GM18526 (cell line): Measurements from ENCODE around the gene CHMP4B.

ENCODE experiments used
- POLR2A ChIP-seq: IDR thresholded peaks from 3 replicates; pipeline ENCODE4 v1.6.1; 2011; ENCODE audit not compliant: insufficient read length; ENCODE audit errors: extremely low read depth

The CHMP4B gene

DNA sequence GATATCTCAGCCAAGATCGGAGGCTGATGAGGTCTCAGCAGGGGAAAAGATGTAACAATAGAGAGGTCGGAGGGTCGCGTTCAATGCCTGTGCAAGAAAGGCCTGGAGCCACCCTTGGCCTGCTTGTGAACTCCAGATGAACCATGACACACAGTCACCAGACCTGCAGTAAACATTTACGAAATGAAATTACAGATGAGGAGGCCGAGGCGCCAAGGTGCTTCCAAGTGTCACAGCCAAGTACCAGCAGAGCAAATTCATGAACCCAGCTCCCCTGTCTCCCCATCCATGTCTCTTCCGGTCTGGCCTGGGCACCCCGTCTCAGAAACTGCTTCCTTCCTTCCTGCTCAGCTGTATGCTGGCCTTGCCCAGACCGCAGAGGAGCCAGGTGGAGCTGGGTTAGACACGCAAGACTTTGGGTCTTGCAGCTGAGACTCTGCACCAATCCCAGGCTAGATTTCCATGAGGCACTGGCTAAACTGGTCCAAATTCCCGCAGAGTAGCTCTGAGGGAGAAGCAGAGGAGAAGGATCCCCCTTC is 48.1 kb downstream of the CHMP4B start:
- no peak for TF ChIP-seq POLR2A

- TF ChIP-seq POLR2A: no peak
Measured at GRCh38 chr20:33859751-33860150, 48.6 kb downstream of the CHMP4B start.

GRCh38 chr20:33861458-33861857 is 50.3 kb downstream of the CHMP4B start:
- TF ChIP-seq POLR2A: no peak

DNA sequence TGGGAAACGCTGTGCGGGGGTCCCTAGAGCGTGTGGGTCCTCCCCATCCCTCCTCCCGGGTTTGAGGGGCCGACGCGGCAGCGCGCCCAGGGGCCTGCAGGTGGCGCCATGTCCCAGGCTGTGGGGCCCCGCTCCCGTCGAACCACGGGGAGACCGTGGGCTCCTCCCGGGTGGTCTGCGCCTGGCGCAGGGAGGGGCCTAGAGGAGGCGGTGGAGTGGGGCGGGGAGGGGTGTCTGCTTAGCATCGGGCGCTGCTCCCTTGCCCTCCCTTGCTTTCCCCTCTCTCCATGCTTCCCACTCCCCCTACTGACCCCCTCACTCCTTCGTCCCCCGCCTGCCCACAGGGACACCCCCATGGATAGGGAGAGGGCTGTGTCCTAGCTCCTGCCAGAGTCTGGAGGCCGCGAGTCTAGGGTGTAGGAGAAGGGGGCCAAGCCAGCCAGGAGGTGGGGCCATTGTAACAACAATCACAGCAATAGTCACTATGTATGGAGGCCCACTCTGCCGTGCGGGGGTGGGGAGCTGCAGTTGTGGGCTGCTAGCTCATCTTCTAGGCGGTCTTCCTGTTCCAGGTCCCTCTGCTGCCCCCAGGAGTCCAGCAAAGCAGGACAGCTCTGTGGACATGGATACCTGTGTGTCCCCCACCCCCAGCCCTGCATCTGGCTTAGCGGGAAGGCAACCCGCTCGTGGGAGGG is 51.7 kb downstream of the CHMP4B start:
- TF ChIP-seq POLR2A: no peak

GRCh38 chr20:33863440-33864323 is 52.5 kb downstream of the CHMP4B start:
- no peak for TF ChIP-seq POLR2A

GRCh38 chr20:33864324-33864963 is 53.3 kb downstream of the CHMP4B start:
- no peak for TF ChIP-seq POLR2A

- TF ChIP-seq POLR2A: no peak
Measured at GRCh38 chr20:33865761-33866370, 54.7 kb downstream of the CHMP4B start.

DNA sequence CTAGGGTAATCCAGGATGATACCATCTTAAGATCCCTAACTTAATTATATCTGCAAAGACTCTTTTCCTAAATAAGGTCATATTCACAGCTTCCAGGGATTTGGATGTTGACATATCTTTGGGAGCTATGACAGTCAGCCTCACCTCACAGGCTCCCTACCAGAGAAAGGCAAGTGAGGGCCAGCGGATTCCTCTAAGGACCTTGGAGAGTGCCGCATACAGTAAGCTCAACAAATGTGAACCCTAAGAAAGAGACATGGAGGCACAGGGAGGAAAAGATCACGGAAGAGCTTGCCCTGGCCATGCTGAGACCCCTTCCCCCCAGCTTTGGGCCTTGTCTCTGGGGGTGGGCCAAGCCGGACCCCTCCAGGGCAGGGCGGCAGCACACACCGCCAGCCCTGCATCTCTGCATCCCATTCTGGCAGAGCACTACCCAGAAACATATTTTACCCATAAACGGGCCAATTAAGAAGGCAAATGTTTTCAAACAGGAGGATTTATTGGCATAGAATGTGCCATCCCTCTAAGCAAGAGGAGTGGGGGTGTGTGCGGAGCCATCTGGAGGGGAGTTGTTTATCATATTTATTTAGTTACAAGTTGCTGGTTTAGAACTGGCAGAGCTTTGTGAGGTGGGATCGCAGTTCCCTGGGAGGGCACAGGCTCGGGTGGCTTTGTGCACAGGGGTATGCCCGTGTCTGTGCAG is 55.4 kb downstream of the CHMP4B start:
- no peak for TF ChIP-seq POLR2A

GRCh38 chr20:33868042-33868441 is 56.9 kb downstream of the CHMP4B start:
- TF ChIP-seq POLR2A: no peak

GRCh38 chr20:33868595-33868994 is 57.4 kb downstream of the CHMP4B start:
- no peak for TF ChIP-seq POLR2A

DNA sequence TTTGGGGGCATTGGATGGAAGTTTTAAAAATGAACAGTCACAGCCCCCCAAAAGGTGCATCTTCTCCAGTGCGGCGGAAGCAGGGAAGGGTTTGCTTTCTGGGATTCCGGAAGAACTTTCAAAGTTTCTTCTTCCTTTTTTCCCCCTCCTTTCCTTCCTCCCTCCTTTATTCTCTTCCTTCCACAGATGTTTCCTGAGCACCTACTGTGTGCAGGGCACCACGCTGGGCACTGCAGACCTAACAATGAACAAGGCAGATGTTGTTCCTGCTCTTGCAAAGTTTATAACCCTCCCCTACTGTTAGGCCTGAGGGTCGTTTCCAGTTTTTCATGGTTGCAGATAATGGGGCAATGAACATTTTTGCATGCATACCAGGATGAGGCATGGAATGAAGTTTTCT is 58.1 kb downstream of the CHMP4B start:
- TF ChIP-seq POLR2A: no peak

DNA sequence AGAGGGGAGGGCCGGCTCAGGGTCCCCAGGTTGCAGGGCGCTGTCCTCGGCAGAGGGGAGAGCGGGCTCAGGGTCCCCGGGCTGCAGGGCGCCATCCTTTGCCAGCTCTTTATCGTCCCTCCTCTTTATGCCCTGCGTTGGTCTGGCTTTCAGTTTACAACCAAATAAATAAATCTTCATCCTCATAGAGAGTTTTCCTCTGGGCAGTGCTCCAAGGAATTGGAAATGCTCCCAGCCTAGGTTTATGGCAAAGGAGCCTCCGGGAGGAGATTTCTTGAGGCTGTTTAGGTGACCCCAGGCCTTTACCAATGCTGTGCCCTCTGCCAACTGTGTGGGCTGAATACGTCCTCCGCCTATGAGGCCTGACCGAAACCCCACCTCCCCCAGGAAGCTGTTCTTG is 60.2 kb downstream of the CHMP4B start:
- TF ChIP-seq POLR2A: no peak

DNA sequence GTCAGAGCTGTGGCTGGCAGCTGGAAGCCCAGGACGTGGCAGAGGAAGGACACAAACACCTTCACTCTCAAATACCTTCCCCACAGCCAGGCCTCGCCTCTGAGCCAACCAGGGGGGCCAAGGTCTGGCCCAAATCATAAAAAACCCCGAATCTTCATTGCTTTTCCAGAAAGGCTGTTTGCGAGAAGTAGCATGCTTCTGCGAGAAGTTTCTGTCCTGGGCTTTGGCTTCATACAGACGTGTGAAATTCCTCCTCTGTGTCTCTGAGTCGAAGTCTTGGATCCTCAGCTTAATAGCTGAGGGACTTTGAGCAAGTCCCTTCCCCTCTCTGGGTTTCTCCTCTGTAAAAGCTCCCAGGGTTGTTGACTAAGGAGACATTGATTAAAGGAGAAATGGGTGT is 63.0 kb downstream of the CHMP4B start:
- no peak for TF ChIP-seq POLR2A

GRCh38 chr20:33875055-33875454 is 63.9 kb downstream of the CHMP4B start:
- no peak for TF ChIP-seq POLR2A

DNA sequence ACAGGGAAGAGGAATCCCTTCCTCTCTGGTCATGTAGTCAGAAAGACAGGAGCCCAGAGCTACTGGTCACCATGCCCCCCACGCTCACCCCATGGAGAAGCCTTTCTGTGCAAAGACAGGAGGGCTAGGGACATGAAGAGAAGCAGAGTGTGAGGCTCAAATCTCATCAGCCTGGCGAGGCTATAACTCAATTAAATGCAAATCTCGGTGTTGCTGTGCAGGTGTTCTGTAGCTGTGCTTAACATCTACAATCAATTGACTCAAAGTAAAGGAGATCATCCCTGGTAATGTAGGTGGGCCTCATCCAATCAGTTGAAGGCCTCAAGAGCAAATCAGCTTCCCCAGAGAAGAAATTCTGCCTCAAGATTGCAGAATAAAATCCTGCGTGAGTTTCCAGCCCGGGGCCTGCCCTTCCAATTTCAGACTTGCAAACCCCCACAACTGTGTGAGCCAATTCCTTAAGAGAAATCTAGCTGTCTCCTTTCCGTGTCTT is 64.4 kb downstream of the CHMP4B start:
- TF ChIP-seq POLR2A: no peak

DNA sequence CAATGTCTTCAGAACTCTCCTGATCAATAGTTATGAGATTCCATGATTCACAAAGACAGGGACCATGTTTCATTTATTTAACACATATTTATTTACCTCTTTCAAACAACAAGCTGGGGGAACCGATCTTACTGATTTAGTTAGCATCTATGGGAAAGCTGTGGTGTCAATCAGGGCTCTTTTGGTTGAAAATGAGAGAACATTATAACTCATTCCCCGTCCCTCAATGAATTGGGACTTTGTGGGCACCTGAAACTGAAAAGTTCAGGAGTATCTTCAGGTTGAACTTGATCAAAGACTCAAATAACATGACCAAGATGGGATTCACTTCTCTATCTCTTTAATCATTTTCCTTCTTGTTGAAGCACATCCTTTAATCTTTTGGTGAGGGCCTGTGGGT is 67.4 kb downstream of the CHMP4B start:
- TF ChIP-seq POLR2A: no peak
